Measurements from ENCODE around the gene CEP350. TPM values are rescaled to one million over a fixed set of nuclear protein-coding genes. Genes with fewer than 3 reads are reported as not detected.

Gene CEP350
- total RNA-seq, 1 experiment from 2014 or later = 27.6 TPM

DNA sequence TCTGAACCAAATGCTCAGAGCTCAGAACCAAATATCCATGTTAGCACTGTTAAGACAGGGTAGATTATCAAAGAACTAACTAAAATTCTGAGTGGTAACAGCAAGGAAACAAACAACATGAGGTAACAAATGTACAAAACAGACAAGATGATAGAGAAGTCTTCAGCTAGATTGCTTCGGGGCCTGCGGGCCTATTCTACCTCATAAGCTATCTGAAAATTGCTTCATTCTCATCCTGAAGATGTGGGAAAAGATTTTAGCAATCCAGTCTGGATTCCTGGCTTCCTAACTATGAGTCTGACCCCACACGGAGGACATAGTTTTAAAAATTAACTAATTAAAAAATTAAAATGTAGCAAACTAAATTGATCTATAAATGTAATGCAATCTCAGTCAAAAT, 190.8 kb downstream of the CEP350 start:
- CTCF ChIA-PET = no interaction called here
- H3K4me1 ChIP-seq (ENCODE audit: control insufficient read depth in 1 of 2, insufficient read depth in 2 of 2, low read length in 2 of 2) = no peaks in the 10 kb centered on the region
- DNase-seq (ENCODE audit: low read depth, low spot score) = no peak
- no peaks in the 10 kb centered on the region for H3K9me2 ChIP-seq (ENCODE audit: insufficient read depth)
- H4K20me1 ChIP-seq (ENCODE audit: insufficient read depth) = no peaks in the 10 kb centered on the region
- no peak overlapping the region for H2AFZ ChIP-seq (ENCODE audit: low read depth, low read length, poor library complexity, severe bottlenecking)
- ATAC-seq = no peak
- H3K79me2 ChIP-seq (ENCODE audit: insufficient read depth, low read length) = no peaks in the 10 kb centered on the region
- no peaks in the 10 kb centered on the region for H3K36me3 ChIP-seq (ENCODE audit: control insufficient read depth in 1 of 2, insufficient read depth in 2 of 2, low read length in 2 of 2)
- intact Hi-C loops (cut with micrococcal nuclease) = no loop called here
- POLR2A ChIA-PET = interaction anchor here (1.0 kb wide), 1 partner anchor 9 kb away, joined by 3 read pairs; the partner anchor contains the start of gene QSOX1
- no peak overlapping the region for H3K9ac ChIP-seq (ENCODE audit: low read length)
- H3K4me3 ChIP-seq (replicated peaks in 1 of 2; ENCODE audit: low read depth in 1 of 2, low read length in 2 of 2) = no peak overlapping the region
- BruUV-seq (replicated peaks) = no TSS peak
- H3K4me2 ChIP-seq (ENCODE audit: low read length) = no peak overlapping the region
- H3K27me3 ChIP-seq (ENCODE audit: insufficient read depth, low read length) = no peaks in the 10 kb centered on the region
- no peaks in the 10 kb centered on the region for H3K9me3 ChIP-seq (ENCODE audit: control insufficient read depth in 1 of 2, insufficient read depth in 1 of 2, low read depth in 1 of 2, low read length in 2 of 2)
- RAD21 ChIA-PET (ENCODE audit: low non-redundant PET in 1 of 2, low total read pairs in 2 of 2, uncharacterized antibody in 2 of 2, unreplicated experiment in 2 of 2) = no interaction called here
- TF ChIP-seq SP1 (IDR thresholded peaks at IDR 0.05; ENCODE audit: low read depth) = no peak
- TF ChIP-seq, protein P1, sequence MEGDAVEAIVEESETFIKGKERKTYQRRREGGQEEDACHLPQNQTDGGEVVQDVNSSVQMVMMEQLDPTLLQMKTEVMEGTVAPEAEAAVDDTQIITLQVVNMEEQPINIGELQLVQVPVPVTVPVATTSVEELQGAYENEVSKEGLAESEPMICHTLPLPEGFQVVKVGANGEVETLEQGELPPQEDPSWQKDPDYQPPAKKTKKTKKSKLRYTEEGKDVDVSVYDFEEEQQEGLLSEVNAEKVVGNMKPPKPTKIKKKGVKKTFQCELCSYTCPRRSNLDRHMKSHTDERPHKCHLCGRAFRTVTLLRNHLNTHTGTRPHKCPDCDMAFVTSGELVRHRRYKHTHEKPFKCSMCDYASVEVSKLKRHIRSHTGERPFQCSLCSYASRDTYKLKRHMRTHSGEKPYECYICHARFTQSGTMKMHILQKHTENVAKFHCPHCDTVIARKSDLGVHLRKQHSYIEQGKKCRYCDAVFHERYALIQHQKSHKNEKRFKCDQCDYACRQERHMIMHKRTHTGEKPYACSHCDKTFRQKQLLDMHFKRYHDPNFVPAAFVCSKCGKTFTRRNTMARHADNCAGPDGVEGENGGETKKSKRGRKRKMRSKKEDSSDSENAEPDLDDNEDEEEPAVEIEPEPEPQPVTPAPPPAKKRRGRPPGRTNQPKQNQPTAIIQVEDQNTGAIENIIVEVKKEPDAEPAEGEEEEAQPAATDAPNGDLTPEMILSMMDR (IDR thresholded peaks at IDR 0.05 in 2 of 3, conservative IDR thresholded peaks at IDR 0.05 in 1 of 3; ENCODE audit: borderline replicate concordance in 1 of 3, insufficient read depth in 1 of 3, low read depth in 2 of 3, low read length in 2 of 3) = no peak
- H3K27ac ChIP-seq (ENCODE audit: low read depth, low read length) = no peak overlapping the region

DNA sequence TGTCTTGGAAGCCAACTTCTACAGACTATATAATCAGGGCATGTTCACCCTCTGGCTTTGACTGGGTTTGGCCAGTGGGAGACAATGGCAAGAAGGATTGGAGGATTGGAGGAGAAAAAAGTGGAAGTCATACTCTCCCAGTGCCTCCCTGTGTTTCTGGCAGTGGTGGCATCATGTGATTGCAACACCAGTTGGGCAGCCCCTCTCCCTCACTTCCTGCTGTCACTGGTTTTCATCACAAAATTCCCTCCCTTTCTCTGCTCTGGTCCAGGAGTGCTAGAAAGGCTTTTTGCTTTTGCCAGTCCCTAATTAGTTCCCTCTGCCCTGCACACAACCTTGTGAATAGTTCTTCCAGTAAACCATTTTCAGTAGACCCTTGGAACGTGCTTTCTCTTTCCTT, 196.4 kb downstream of the CEP350 start:
- no peaks in the 10 kb centered on the region for H4K20me1 ChIP-seq (ENCODE audit: insufficient read depth)
- H3K4me2 ChIP-seq (ENCODE audit: low read length) = peak overlapping the region; percentile 16
- no peak overlapping the region for H2AFZ ChIP-seq (ENCODE audit: low read depth, low read length, poor library complexity, severe bottlenecking)
- ChIA-PET POLR2A (no interaction called here), RAD21 (ENCODE audit: low non-redundant PET in 1 of 2, low total read pairs in 2 of 2, uncharacterized antibody in 2 of 2, unreplicated experiment in 2 of 2) (no interaction called here), CTCF (no interaction called here)
- DNase-seq (ENCODE audit: low read depth, low spot score) = no peak
- no peak for ATAC-seq
- intact Hi-C loops (cut with micrococcal nuclease) = no loop called here
- no peaks in the 10 kb centered on the region for H3K36me3 ChIP-seq (ENCODE audit: control insufficient read depth in 1 of 2, insufficient read depth in 2 of 2, low read length in 2 of 2)
- no TSS peak for BruUV-seq (replicated peaks)
- H3K4me1 ChIP-seq (ENCODE audit: control insufficient read depth in 1 of 2, insufficient read depth in 2 of 2, low read length in 2 of 2) = peaks cover 2 to 32% of the 10 kb centered on the region in 2 experiments; a peak in 3 of 4 replicates
- H3K9me2 ChIP-seq (ENCODE audit: insufficient read depth) = no peaks in the 10 kb centered on the region
- no peak overlapping the region for H3K27ac ChIP-seq (ENCODE audit: low read depth, low read length)
- no peaks in the 10 kb centered on the region for H3K27me3 ChIP-seq (ENCODE audit: insufficient read depth, low read length)
- H3K4me3 ChIP-seq (replicated peaks in 1 of 2; ENCODE audit: low read depth in 1 of 2, low read length in 2 of 2) = no peak overlapping the region
- H3K79me2 ChIP-seq (ENCODE audit: insufficient read depth, low read length) = peaks cover 7% of the 10 kb centered on the region; the same call in 1 of the 2 replicates
- no peaks in the 10 kb centered on the region for H3K9me3 ChIP-seq (ENCODE audit: control insufficient read depth in 1 of 2, insufficient read depth in 1 of 2, low read depth in 1 of 2, low read length in 2 of 2)
- TF ChIP-seq RAD21 (IDR thresholded peaks at IDR 0.05; ENCODE audit: low read depth) = no peak
- TF ChIP-seq JUND (IDR thresholded peaks at IDR 0.05) = no peak
- TF ChIP-seq, protein P1 (IDR thresholded peaks at IDR 0.05 in 2 of 3, conservative IDR thresholded peaks at IDR 0.05 in 1 of 3; ENCODE audit: borderline replicate concordance in 1 of 3, insufficient read depth in 1 of 3, low read depth in 2 of 3, low read length in 2 of 3) = no peak
- no peak overlapping the region for H3K9ac ChIP-seq (ENCODE audit: low read length)

Data from HCT116 (cell line).